Activated CD8-positive, alpha-beta memory T cell treated with anti-CD3 and anti-CD28 coated beads, Interleukin-2, amount 10 ng/mL, durations not matched to agents 7 days and 5 days (primary cell): ENCODE data around the gene AK9. TPM values are rescaled to one million over a fixed set of nuclear protein-coding genes. Genes with fewer than 3 reads are reported as not detected.
"Not testable (repeated sequence)": the region's sequence is repeated elsewhere in the genome, so short reads cannot be mapped to it uniquely, and the experiment has no call there.

Source experiments
- ATAC-seq: fragments of 150-1000 bp; cut with Tn5 transposase; one replicate; pipeline ENCODE4 v1.10.0; 2021; ENCODE audit warnings: moderate library complexity
- CTCF ChIA-PET: fragments of 350-600 bp; sonication (Branson Sonifier 250); formaldehyde crosslinking; loops from one replicate; lab custom pipeline; 2021; ENCODE audit warnings: antibody characterized with exemption; lab: Charles Lee
- DNase-seq: peaks from one replicate; pipeline ENCODE4 v3.0.0-alpha.2; 2020
- H3K27ac Mint-ChIP-seq: one replicate; pipeline ENCODE4 v1.8.0; 2021; ENCODE audit warnings: mild to moderate bottlenecking, mixed read lengths
- H3K27me3 Mint-ChIP-seq: one replicate; pipeline ENCODE4 v1.8.0; 2021; ENCODE audit warnings: mixed read lengths
- H3K36me3 Mint-ChIP-seq: one replicate; pipeline ENCODE4 v1.8.0; 2021; ENCODE audit warnings: mild to moderate bottlenecking, mixed read lengths
- H3K4me1 Mint-ChIP-seq: one replicate; pipeline ENCODE4 v1.8.0; 2021; ENCODE audit warnings: mixed read lengths
- H3K4me3 Mint-ChIP-seq: one replicate; pipeline ENCODE4 v1.8.0; 2021; ENCODE audit warnings: mild to moderate bottlenecking, moderate library complexity, mixed read lengths
- H3K9me3 Mint-ChIP-seq: one replicate; pipeline ENCODE4 v1.8.0; 2022; ENCODE audit warnings: low read depth, mixed read lengths
- total RNA-seq, 2 experiments: library from RNA; stranded (reverse); gene quantifications; one replicate each; pipeline ENCODE4 v1.2.3, GENCODE V29; 2021

The AK9 gene
- total RNA-seq, 2 experiments from 2014 or later = 4.4 to 6.2 TPM

- Mint-ChIP-seq H3K27me3 (no peaks in the 10 kb centered on the region), H3K27ac (no peak overlapping the region), H3K4me3 (no peak overlapping the region), H3K36me3 (peaks cover 2% of the 10 kb centered on the region), H3K4me1 (no peaks in the 10 kb centered on the region), H3K9me3 (no peaks in the 10 kb centered on the region)
- DNase-seq (no peak), ATAC-seq (no peak)
- CTCF ChIA-PET = interaction anchor here (1.0 to 4.1 kb wide), 3 partner anchors 10 to 325 kb away, joined by 3 to 16 read pairs (median 12); no protein-coding TSS in a partner anchor
Measured at GRCh38 chr6:109714611-109715010, 23.6 kb upstream of the AK9 start.

GRCh38 chr6:109714166-109714565, 23.2 kb upstream of the AK9 start:
- Mint-ChIP-seq H3K4me3 (no peak overlapping the region), H3K4me1 (no peaks in the 10 kb centered on the region), H3K36me3 (peaks cover 5% of the 10 kb centered on the region), H3K27me3 (no peaks in the 10 kb centered on the region), H3K9me3 (no peaks in the 10 kb centered on the region), H3K27ac (no peak overlapping the region)
- no peak for DNase-seq
- no peak for ATAC-seq
- CTCF ChIA-PET = interaction anchor here (1.0 to 4.1 kb wide), 3 partner anchors 10 to 325 kb away, joined by 3 to 16 read pairs (median 12); no protein-coding TSS in a partner anchor

- H3K27ac Mint-ChIP-seq = no peak overlapping the region
- H3K27me3 Mint-ChIP-seq = no peaks in the 10 kb centered on the region
- DNase-seq (no peak), ATAC-seq (no peak)
- no peaks in the 10 kb centered on the region for H3K4me1 Mint-ChIP-seq
- H3K4me3 Mint-ChIP-seq = no peak overlapping the region
- H3K36me3 Mint-ChIP-seq = peaks cover 11% of the 10 kb centered on the region
- CTCF ChIA-PET = interaction anchor here (4.1 kb wide), 1 partner anchor 326 kb away, joined by 16 read pairs; no protein-coding TSS in a partner anchor
- no peaks in the 10 kb centered on the region for H3K9me3 Mint-ChIP-seq
Measured at GRCh38 chr6:109713097-109713496, 22.1 kb upstream of the AK9 start.

GRCh38 chr6:109708099-109708498, 17.1 kb upstream of the AK9 start:
- Mint-ChIP-seq H3K36me3 (peaks cover 11% of the 10 kb centered on the region), H3K4me1 (peaks cover 10% of the 10 kb centered on the region)
- H3K4me3 Mint-ChIP-seq, DNase-seq, ATAC-seq, H3K27me3 Mint-ChIP-seq, H3K27ac Mint-ChIP-seq, H3K9me3 Mint-ChIP-seq: not testable (repeated sequence)
- CTCF ChIA-PET = interaction anchor here (3.6 kb wide), 1 partner anchor 332 kb away, joined by 27 read pairs; no protein-coding TSS in a partner anchor

GRCh38 chr6:109706513-109706912, 15.5 kb upstream of the AK9 start:
- ATAC-seq = no peak
- DNase-seq = no peak
- H3K36me3 Mint-ChIP-seq = peaks cover 11% of the 10 kb centered on the region
- no peaks in the 10 kb centered on the region for H3K9me3 Mint-ChIP-seq
- CTCF ChIA-PET = interaction anchor here (0.8 to 8.5 kb wide), 3 partner anchors 277 to 685 kb away, joined by 3 to 173 read pairs (median 3); no protein-coding TSS in a partner anchor
- no peak overlapping the region for H3K4me3 Mint-ChIP-seq
- no peaks in the 10 kb centered on the region for H3K27me3 Mint-ChIP-seq
- no peak overlapping the region for H3K27ac Mint-ChIP-seq
- H3K4me1 Mint-ChIP-seq = peaks cover 10% of the 10 kb centered on the region

- peak; percentile 86 for DNase-seq
- no peak overlapping the region for H3K27ac Mint-ChIP-seq
- CTCF ChIA-PET = interaction anchor here (0.6 to 8.5 kb wide), 17 partner anchors 9 to 687 kb away, joined by 3 to 173 read pairs (median 4); partner anchors contain the start of genes AK9 and FIG4
- no peak overlapping the region for H3K4me3 Mint-ChIP-seq
- H3K27me3 Mint-ChIP-seq = no peaks in the 10 kb centered on the region
- H3K4me1 Mint-ChIP-seq = peaks cover 10% of the 10 kb centered on the region
- peak; percentile 95 for ATAC-seq
- H3K9me3 Mint-ChIP-seq = no peaks in the 10 kb centered on the region
- H3K36me3 Mint-ChIP-seq = peaks cover 10% of the 10 kb centered on the region
Measured at GRCh38 chr6:109705258-109705657, 14.3 kb upstream of the AK9 start.

DNA sequence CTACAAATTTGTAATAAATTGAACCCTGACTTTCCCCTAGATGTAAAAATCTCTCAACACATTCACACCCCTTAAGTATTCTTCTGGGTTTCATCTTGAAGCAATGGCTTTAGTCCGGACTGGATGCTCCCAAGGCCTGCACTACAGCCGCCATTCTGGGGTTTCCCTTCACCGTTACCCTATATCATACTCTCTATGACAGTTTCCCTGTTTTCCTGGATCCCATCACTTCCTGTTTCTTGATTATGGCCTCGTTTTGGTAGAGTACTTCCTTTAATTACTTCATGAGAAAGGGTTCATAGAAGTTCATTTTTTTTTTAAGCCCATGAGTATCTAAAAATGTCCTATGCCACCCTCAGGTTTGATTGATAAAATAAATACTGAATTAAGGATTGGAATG, 11.8 kb upstream of the AK9 start:
- peaks cover 10% of the 10 kb centered on the region for H3K4me1 Mint-ChIP-seq
- no peak for ATAC-seq

GRCh38 chr6:109701774-109702173, 10.8 kb upstream of the AK9 start:
- no peak for ATAC-seq
- H3K4me3 Mint-ChIP-seq = no peak overlapping the region
- H3K4me1 Mint-ChIP-seq = peaks cover 10% of the 10 kb centered on the region
- no peak overlapping the region for H3K27ac Mint-ChIP-seq
- no peaks in the 10 kb centered on the region for H3K36me3 Mint-ChIP-seq
- no peak for DNase-seq
- H3K27me3 Mint-ChIP-seq = no peaks in the 10 kb centered on the region
- H3K9me3 Mint-ChIP-seq = no peaks in the 10 kb centered on the region
- CTCF ChIA-PET = interaction anchor here (0.7 to 8.5 kb wide), 3 partner anchors 8 to 338 kb away, joined by 4 to 173 read pairs (median 6); no protein-coding TSS in a partner anchor

More for the DNA sequence above, 11.8 kb upstream of the AK9 start:
- Mint-ChIP-seq H3K27ac (no peak overlapping the region), H3K9me3 (no peaks in the 10 kb centered on the region), H3K36me3 (no peaks in the 10 kb centered on the region), H3K27me3 (no peaks in the 10 kb centered on the region), H3K4me3 (no peak overlapping the region)
- CTCF ChIA-PET = interaction anchor here (1.2 to 8.5 kb wide), 4 partner anchors 9 to 687 kb away, joined by 3 to 173 read pairs (median 6); no protein-coding TSS in a partner anchor
- DNase-seq = no peak

DNA sequence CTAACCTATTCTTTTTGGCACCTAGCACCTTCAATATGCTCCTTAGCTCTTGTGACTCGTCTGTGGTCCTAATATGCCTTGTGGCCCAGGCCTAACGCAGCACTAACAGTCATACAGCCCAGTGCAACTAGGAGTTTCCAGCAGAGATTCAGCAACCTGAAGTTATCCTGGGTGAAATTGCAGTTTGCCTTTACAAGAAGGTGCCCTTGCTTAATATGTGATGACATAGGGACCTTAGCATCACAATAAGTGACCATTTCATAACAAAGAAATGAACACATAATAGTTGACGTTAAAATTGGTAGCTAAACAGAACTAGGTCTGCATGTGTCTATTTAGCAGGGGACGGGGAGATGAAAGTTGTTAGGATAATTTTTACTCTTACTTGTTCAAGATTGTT, 10.2 kb upstream of the AK9 start:
- Mint-ChIP-seq H3K4me1 (peaks cover 8% of the 10 kb centered on the region), H3K27ac (no peak overlapping the region), H3K9me3 (no peaks in the 10 kb centered on the region), H3K4me3 (no peak overlapping the region), H3K27me3 (no peaks in the 10 kb centered on the region), H3K36me3 (peaks cover 3% of the 10 kb centered on the region)
- CTCF ChIA-PET = interaction anchor here (2.3 to 8.5 kb wide), 2 partner anchors 8 to 338 kb away, joined by 6 to 173 read pairs; no protein-coding TSS in a partner anchor
- ATAC-seq (no peak), DNase-seq (no peak)

DNA sequence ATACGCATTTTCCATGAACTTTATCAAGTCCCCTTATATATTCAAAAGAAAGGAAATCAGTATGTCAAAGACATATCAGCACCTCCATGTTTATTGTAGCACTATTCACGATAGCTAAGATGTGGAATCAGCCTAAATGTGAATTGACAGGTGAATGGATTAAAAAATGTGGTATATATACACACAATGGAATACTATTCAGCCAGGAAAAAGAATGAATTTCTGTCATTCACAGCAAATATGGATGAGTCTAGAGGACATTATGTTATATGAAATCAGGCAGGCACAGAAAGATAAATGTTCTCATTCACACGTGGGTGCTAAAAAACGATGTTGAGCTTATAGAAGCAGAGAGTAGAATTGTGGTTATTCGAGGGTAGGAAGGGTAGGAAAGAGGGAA, 5.4 kb upstream of the AK9 start:
- ATAC-seq (no peak), DNase-seq (no peak)
- Mint-ChIP-seq H3K9me3 (no peaks in the 10 kb centered on the region), H3K4me1 (peaks cover 14% of the 10 kb centered on the region), H3K36me3 (peaks cover 11% of the 10 kb centered on the region), H3K27me3 (no peaks in the 10 kb centered on the region), H3K27ac (no peak overlapping the region), H3K4me3 (no peak overlapping the region)
- CTCF ChIA-PET = interaction anchor here (0.8 to 2.4 kb wide), 6 partner anchors 9 to 344 kb away, joined by 3 to 9 read pairs (median 4); no protein-coding TSS in a partner anchor

- H3K9me3 Mint-ChIP-seq = no peaks in the 10 kb centered on the region
- H3K27ac Mint-ChIP-seq = no peak overlapping the region
- CTCF ChIA-PET = interaction anchor here (1.1 to 1.6 kb wide), 3 partner anchors 9 to 344 kb away, joined by 3 to 4 read pairs (median 4); no protein-coding TSS in a partner anchor
- H3K36me3 Mint-ChIP-seq = peaks cover 11% of the 10 kb centered on the region
- H3K4me1 Mint-ChIP-seq = peaks cover 16% of the 10 kb centered on the region
- H3K4me3 Mint-ChIP-seq = no peak overlapping the region
- no peak for ATAC-seq
- DNase-seq = no peak
- H3K27me3 Mint-ChIP-seq = no peaks in the 10 kb centered on the region
Measured at GRCh38 chr6:109695468-109695867, 4.5 kb upstream of the AK9 start.

DNA sequence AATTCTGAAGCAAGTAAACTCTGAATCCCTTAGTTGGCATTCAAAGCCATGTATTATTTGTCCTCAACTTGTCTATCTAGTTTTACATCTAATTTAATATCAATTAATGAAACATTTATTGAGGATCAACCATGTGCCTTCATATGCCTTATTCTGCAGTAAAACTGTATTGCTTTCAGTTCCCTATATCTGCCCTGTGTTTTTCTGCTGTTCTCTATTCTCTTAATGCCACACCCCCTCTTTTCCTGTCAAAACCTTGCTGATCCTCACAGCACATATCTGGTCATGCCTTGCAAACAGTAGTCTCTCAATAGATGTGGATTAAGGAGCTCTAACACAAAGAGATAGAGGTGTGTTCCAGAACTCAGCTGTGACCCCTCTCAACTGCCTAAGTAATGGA, 2.1 kb upstream of the AK9 start:
- peaks cover 5% of the 10 kb centered on the region for H3K27me3 Mint-ChIP-seq
- no peaks in the 10 kb centered on the region for H3K9me3 Mint-ChIP-seq
- H3K4me1 Mint-ChIP-seq = peaks cover 22% of the 10 kb centered on the region
- H3K27ac Mint-ChIP-seq = no peak overlapping the region
- DNase-seq = no peak
- peaks cover 11% of the 10 kb centered on the region for H3K36me3 Mint-ChIP-seq
- CTCF ChIA-PET = interaction anchor here (1.2 to 1.7 kb wide), 3 partner anchors 9 to 346 kb away, joined by 3 to 14 read pairs (median 6); no protein-coding TSS in a partner anchor
- no peak for ATAC-seq
- no peak overlapping the region for H3K4me3 Mint-ChIP-seq

GRCh38 chr6:109690373-109690736, 647 bp downstream of the AK9 start:
- peak overlapping the region; percentile 87 for H3K27ac Mint-ChIP-seq
- peaks cover 5% of the 10 kb centered on the region for H3K27me3 Mint-ChIP-seq
- H3K4me3 Mint-ChIP-seq = peak overlapping the region; percentile 92
- ATAC-seq (peak; percentile 53), DNase-seq (peak; percentile 77)
- H3K36me3 Mint-ChIP-seq = no peaks in the 10 kb centered on the region
- CTCF ChIA-PET = interaction anchor here (1.8 to 3.2 kb wide), 2 partner anchors 307 to 349 kb away, joined by 7 to 22 read pairs; no protein-coding TSS in a partner anchor
- peaks cover 24% of the 10 kb centered on the region for H3K4me1 Mint-ChIP-seq
- H3K9me3 Mint-ChIP-seq = no peaks in the 10 kb centered on the region
